ENCODE data around the gene MRPS23.

The MRPS23 gene

DNA sequence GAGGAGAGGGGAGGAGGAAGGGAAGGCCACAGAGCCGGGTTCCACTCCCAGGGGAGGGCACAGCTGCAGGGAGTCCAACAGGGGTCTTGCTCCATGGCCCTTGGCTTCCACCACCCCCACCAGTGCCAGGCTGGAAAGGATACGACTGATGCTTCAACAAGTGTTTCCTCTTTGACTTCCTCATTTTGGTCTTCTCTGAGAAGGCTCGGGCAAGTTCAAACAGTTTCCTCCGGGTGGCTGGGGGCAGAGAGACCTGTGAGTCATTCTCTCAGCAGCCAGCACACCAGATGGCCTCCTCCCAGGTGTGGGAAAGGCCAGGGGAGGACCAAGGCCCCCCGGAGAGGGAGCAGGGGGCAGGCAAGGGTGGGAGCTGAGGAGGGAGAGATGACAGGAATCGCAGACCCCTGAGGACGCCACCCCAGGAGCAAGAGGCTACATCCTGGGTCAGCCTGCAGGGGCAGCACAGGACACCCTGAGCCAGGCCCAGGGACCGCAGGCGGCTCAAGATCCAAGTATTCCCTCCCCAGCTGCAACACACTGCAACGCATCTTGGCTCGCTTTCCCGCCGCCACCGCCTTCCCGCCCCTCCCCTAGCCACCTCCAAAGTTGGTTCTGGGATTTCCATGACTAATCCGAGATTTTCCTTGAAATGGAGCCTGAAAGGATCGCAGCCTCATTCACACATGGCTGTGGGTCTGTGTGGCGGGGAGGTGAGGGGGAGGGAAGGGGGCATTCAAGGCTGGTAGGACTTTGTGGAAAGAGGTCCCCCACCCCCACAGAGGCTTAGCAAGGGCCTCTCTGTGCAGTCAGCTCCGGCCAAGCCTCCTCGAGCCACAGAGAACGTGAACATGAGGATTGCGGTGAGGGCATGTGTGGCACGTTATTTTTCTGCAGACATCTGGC, 18.4 kb upstream of the MRPS23 start:
- Histone ChIP-seq H3K9ac (ENCODE audit: low read depth, low read length, poor library complexity) (peak overlapping the region; percentile 65), H3K79me1 (ENCODE audit: low read depth, low read length) (no peaks in the 10 kb centered on the region), H3K18ac (ENCODE audit: low read length) (peak overlapping the region; percentile 90), H3K4me1 (ENCODE audit: control insufficient read depth in 2 of 2, insufficient read depth in 1 of 2, low read depth in 1 of 2, low read length in 2 of 2) (peaks cover 7 to 26% of the 10 kb centered on the region in 2 donors), H4K91ac (ENCODE audit: low read depth, low read length, poor library complexity) (peak overlapping the region; percentile 49), H4K8ac (ENCODE audit: low read depth, low read length) (no peak overlapping the region), H3K9me3 (replicated peaks in 1 of 2; ENCODE audit: control insufficient read depth in 2 of 2, insufficient read depth in 1 of 2, low read depth in 1 of 2, low read length in 2 of 2) (peaks cover 0 to 2% of the 10 kb centered on the region in 2 donors), H2BK15ac (ENCODE audit: low read length) (peak overlapping the region; percentile 87), H3K4me3 (ENCODE audit: low read length in 2 of 2) (no peak overlapping the region), H3K4me2 (ENCODE audit: insufficient read depth, low read length, poor library complexity, severe bottlenecking) (no peak overlapping the region), H2AK5ac (ENCODE audit: low read depth, low read length) (peak overlapping the region; percentile 92), H3K14ac (ENCODE audit: low read length) (peak overlapping the region; percentile 32), H3K23ac (ENCODE audit: low read depth, low read length, poor library complexity) (peak overlapping the region; percentile 69), H2BK120ac (ENCODE audit: low read depth, low read length) (peak overlapping the region; percentile 95), H3K27me3 (ENCODE audit: control insufficient read depth in 3 of 3, insufficient read depth in 3 of 3, low read depth in 1 of 3, low read length in 3 of 3) (peaks cover 0 to 2% (median 0%) of the 10 kb centered on the region in 3 experiments), H3K4ac (ENCODE audit: low read length) (peak overlapping the region; percentile 91), H2AFZ (ENCODE audit: low read length) (no peak overlapping the region), H3K36me3 (replicated peaks in 1 of 2; ENCODE audit: control insufficient read depth in 2 of 2, insufficient read depth in 2 of 2, low read length in 2 of 2) (peaks cover 13 to 95% of the 10 kb centered on the region in 2 donors), H2BK12ac (ENCODE audit: low read length) (peak overlapping the region; percentile 79), H3K27ac (replicated peaks; ENCODE audit: low read length) (peak overlapping the region; percentile 61), H2BK5ac (ENCODE audit: low read length) (no peak overlapping the region)
- DNase-seq (ENCODE audit: low spot score): peak; percentile 56
- no CpG with 5 or more reads among the region's 23 CpGs for WGBS, 2 donors (ENCODE audit: extremely low coverage in 2 of 2, insufficient read length in 2 of 2, insufficient replicate concordance in 1 of 2)

DNA sequence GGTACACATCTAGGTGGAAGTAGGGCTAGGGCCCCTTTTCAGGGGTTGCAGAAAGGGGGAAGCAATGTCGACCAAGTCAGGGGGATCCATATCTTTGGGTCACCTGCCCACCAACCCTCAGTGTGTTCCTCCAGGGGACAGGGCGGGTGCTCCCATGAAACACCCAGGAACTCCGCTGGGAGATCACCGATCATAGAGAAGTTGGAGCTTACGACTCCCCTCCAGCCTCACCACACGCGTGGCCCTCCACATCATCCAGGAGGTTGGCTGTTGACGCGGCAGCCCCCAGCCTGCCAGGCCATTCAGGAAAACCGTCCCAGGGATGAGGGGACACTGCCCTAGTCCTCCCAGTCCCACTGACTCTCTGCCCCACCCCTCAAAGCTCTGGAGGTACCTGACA, 17.3 kb upstream of the MRPS23 start:
- Histone ChIP-seq H4K91ac (ENCODE audit: low read depth, low read length, poor library complexity) (no peak overlapping the region), H2BK5ac (ENCODE audit: low read length) (peak overlapping the region; percentile 57), H3K4me1 (ENCODE audit: control insufficient read depth in 2 of 2, insufficient read depth in 1 of 2, low read depth in 1 of 2, low read length in 2 of 2) (peaks cover 5 to 29% of the 10 kb centered on the region in 2 donors), H2AK5ac (ENCODE audit: low read depth, low read length) (peak overlapping the region; percentile 68), H3K4me2 (ENCODE audit: insufficient read depth, low read length, poor library complexity, severe bottlenecking) (no peak overlapping the region), H3K4me3 (ENCODE audit: low read length in 2 of 2) (no peak overlapping the region), H3K9ac (ENCODE audit: low read depth, low read length, poor library complexity) (peak overlapping the region; percentile 7), H2BK120ac (ENCODE audit: low read depth, low read length) (no peak overlapping the region), H3K18ac (ENCODE audit: low read length) (peak overlapping the region; percentile 67), H3K79me1 (ENCODE audit: low read depth, low read length) (no peaks in the 10 kb centered on the region), H3K4ac (ENCODE audit: low read length) (no peak overlapping the region), H3K27ac (replicated peaks; ENCODE audit: low read length) (no peak overlapping the region), H3K23ac (ENCODE audit: low read depth, low read length, poor library complexity) (no peak overlapping the region), H3K36me3 (replicated peaks in 1 of 2; ENCODE audit: control insufficient read depth in 2 of 2, insufficient read depth in 2 of 2, low read length in 2 of 2) (peaks cover 8 to 95% of the 10 kb centered on the region in 2 donors), H3K27me3 (ENCODE audit: control insufficient read depth in 3 of 3, insufficient read depth in 3 of 3, low read depth in 1 of 3, low read length in 3 of 3) (peaks cover 0 to 8% (median 0%) of the 10 kb centered on the region in 3 experiments), H2BK12ac (ENCODE audit: low read length) (no peak overlapping the region), H4K8ac (ENCODE audit: low read depth, low read length) (no peak overlapping the region), H3K9me3 (replicated peaks in 1 of 2; ENCODE audit: control insufficient read depth in 2 of 2, insufficient read depth in 1 of 2, low read depth in 1 of 2, low read length in 2 of 2) (peaks cover 0 to 2% of the 10 kb centered on the region in 2 donors), H3K14ac (ENCODE audit: low read length) (no peak overlapping the region), H2BK15ac (ENCODE audit: low read length) (peak overlapping the region; percentile 28), H2AFZ (ENCODE audit: low read length) (no peak overlapping the region)
- DNase-seq (ENCODE audit: low spot score): no peak
- WGBS, 2 donors (ENCODE audit: extremely low coverage in 2 of 2, insufficient read length in 2 of 2, insufficient replicate concordance in 1 of 2): no CpG with 5 or more reads among the region's 10 CpGs

DNA sequence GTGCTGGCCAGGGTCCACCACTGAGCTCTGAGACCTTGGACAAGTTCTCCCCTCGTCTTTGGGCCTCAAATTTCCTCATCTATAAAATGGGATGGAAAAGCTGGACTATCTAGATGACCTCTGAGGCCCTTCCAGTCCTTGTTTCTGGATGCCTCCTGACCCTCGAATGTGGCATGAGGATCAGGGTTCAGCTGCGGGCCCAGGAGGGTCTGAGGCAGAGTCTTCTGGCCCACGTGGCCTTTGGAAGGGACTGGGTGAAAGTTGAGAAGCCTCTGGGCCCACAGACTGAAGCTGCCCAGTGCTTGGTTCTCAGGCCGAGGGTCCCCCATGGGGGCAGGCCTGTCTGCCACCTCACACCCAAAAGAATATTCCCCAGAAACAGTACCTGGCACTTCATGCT, 16.9 kb upstream of the MRPS23 start:
- DNase-seq (ENCODE audit: low spot score): no peak
- H3K4me2 ChIP-seq (ENCODE audit: insufficient read depth, low read length, poor library complexity, severe bottlenecking): no peak overlapping the region
- no peak overlapping the region for H3K23ac ChIP-seq (ENCODE audit: low read depth, low read length, poor library complexity)
- H2BK15ac ChIP-seq (ENCODE audit: low read length): peak overlapping the region; percentile 3
- H3K4me3 ChIP-seq (ENCODE audit: low read length in 2 of 2): no peak overlapping the region
- no peak overlapping the region for H4K8ac ChIP-seq (ENCODE audit: low read depth, low read length)
- peaks cover 0 to 10% (median 0%) of the 10 kb centered on the region in 3 experiments for H3K27me3 ChIP-seq (ENCODE audit: control insufficient read depth in 3 of 3, insufficient read depth in 3 of 3, low read depth in 1 of 3, low read length in 3 of 3)
- H3K18ac ChIP-seq (ENCODE audit: low read length): peak overlapping the region; percentile 5
- H2AFZ ChIP-seq (ENCODE audit: low read length): no peak overlapping the region
- peaks cover 0 to 2% of the 10 kb centered on the region in 2 donors for H3K9me3 ChIP-seq (replicated peaks in 1 of 2; ENCODE audit: control insufficient read depth in 2 of 2, insufficient read depth in 1 of 2, low read depth in 1 of 2, low read length in 2 of 2)
- no peaks in the 10 kb centered on the region for H3K79me1 ChIP-seq (ENCODE audit: low read depth, low read length)
- peaks cover 5 to 30% of the 10 kb centered on the region in 2 donors for H3K4me1 ChIP-seq (ENCODE audit: control insufficient read depth in 2 of 2, insufficient read depth in 1 of 2, low read depth in 1 of 2, low read length in 2 of 2)
- H3K27ac ChIP-seq (replicated peaks; ENCODE audit: low read length): no peak overlapping the region
- no peak overlapping the region for H3K14ac ChIP-seq (ENCODE audit: low read length)
- no peak overlapping the region for H2BK120ac ChIP-seq (ENCODE audit: low read depth, low read length)
- no peak overlapping the region for H2BK12ac ChIP-seq (ENCODE audit: low read length)
- no CpG with 5 or more reads among the region's 5 CpGs for WGBS, 2 donors (ENCODE audit: extremely low coverage in 2 of 2, insufficient read length in 2 of 2, insufficient replicate concordance in 1 of 2)
- no peak overlapping the region for H2BK5ac ChIP-seq (ENCODE audit: low read length)
- H3K9ac ChIP-seq (ENCODE audit: low read depth, low read length, poor library complexity): no peak overlapping the region
- H4K91ac ChIP-seq (ENCODE audit: low read depth, low read length, poor library complexity): no peak overlapping the region
- no peak overlapping the region for H3K4ac ChIP-seq (ENCODE audit: low read length)
- peak overlapping the region; percentile 68 for H2AK5ac ChIP-seq (ENCODE audit: low read depth, low read length)
- peaks cover 6 to 94% of the 10 kb centered on the region in 2 donors for H3K36me3 ChIP-seq (replicated peaks in 1 of 2; ENCODE audit: control insufficient read depth in 2 of 2, insufficient read depth in 2 of 2, low read length in 2 of 2)

GRCh38 chr17:57866319-57866718, 16.5 kb upstream of the MRPS23 start:
- Histone ChIP-seq H2BK15ac (ENCODE audit: low read length) (peak overlapping the region; percentile 3), H3K23ac (ENCODE audit: low read depth, low read length, poor library complexity) (no peak overlapping the region), H3K18ac (ENCODE audit: low read length) (no peak overlapping the region), H3K27me3 (ENCODE audit: control insufficient read depth in 3 of 3, insufficient read depth in 3 of 3, low read depth in 1 of 3, low read length in 3 of 3) (peaks cover 0 to 12% (median 0%) of the 10 kb centered on the region in 3 experiments), H2AK5ac (ENCODE audit: low read depth, low read length) (peak overlapping the region; percentile 68), H2AFZ (ENCODE audit: low read length) (no peak overlapping the region), H2BK12ac (ENCODE audit: low read length) (peak overlapping the region; percentile 86), H3K79me1 (ENCODE audit: low read depth, low read length) (no peaks in the 10 kb centered on the region), H3K4ac (ENCODE audit: low read length) (no peak overlapping the region), H3K4me1 (ENCODE audit: control insufficient read depth in 2 of 2, insufficient read depth in 1 of 2, low read depth in 1 of 2, low read length in 2 of 2) (peaks cover 5 to 30% of the 10 kb centered on the region in 2 donors), H4K91ac (ENCODE audit: low read depth, low read length, poor library complexity) (no peak overlapping the region), H3K9me3 (replicated peaks in 1 of 2; ENCODE audit: control insufficient read depth in 2 of 2, insufficient read depth in 1 of 2, low read depth in 1 of 2, low read length in 2 of 2) (peaks cover 0 to 2% of the 10 kb centered on the region in 2 donors), H3K27ac (replicated peaks; ENCODE audit: low read length) (no peak overlapping the region), H3K9ac (ENCODE audit: low read depth, low read length, poor library complexity) (no peak overlapping the region), H3K14ac (ENCODE audit: low read length) (no peak overlapping the region), H3K4me3 (ENCODE audit: low read length in 2 of 2) (no peak overlapping the region), H2BK120ac (ENCODE audit: low read depth, low read length) (no peak overlapping the region), H4K8ac (ENCODE audit: low read depth, low read length) (no peak overlapping the region), H3K4me2 (ENCODE audit: insufficient read depth, low read length, poor library complexity, severe bottlenecking) (no peak overlapping the region), H2BK5ac (ENCODE audit: low read length) (no peak overlapping the region), H3K36me3 (replicated peaks in 1 of 2; ENCODE audit: control insufficient read depth in 2 of 2, insufficient read depth in 2 of 2, low read length in 2 of 2) (peaks cover 6 to 90% of the 10 kb centered on the region in 2 donors)
- DNase-seq (ENCODE audit: low spot score): no peak
- no CpG with 5 or more reads among the region's 10 CpGs for WGBS, 2 donors (ENCODE audit: extremely low coverage in 2 of 2, insufficient read length in 2 of 2, insufficient replicate concordance in 1 of 2)

Data from neuronal stem cell (in vitro differentiated cells).